Measurements from ENCODE around the gene CCDC30.
"Not testable (repeated sequence)": the region's sequence is repeated elsewhere in the genome, so short reads cannot be mapped to it uniquely, and the experiment has no call there.

Gene CCDC30

GRCh38 chr1:42504535-42505128, 41.5 kb downstream of the CCDC30 start:
- intact Hi-C loops (cut with DNase I): no loop called here
- DNase-seq: no peak

GRCh38 chr1:42506576-42506975, 43.5 kb downstream of the CCDC30 start:
- DNase-seq: no peak
- intact Hi-C loops (cut with DNase I): no loop called here

GRCh38 chr1:42511581-42512155, 48.6 kb downstream of the CCDC30 start:
- DNase-seq; intact Hi-C loops (cut with DNase I): not testable (repeated sequence)

GRCh38 chr1:42518908-42519307, 55.8 kb downstream of the CCDC30 start:
- no peak for DNase-seq
- intact Hi-C loops (cut with DNase I): no loop called here

- DNase-seq: no peak
- intact Hi-C loops (cut with DNase I): no loop called here
Measured at GRCh38 chr1:42523171-42523570, 60.1 kb downstream of the CCDC30 start.

GRCh38 chr1:42524330-42524729, 61.2 kb downstream of the CCDC30 start:
- DNase-seq: no peak
- intact Hi-C loops (cut with DNase I): no loop called here

GRCh38 chr1:42529724-42530181, 66.7 kb downstream of the CCDC30 start:
- intact Hi-C loops (cut with DNase I): no loop called here
- no peak for DNase-seq

- DNase-seq: no peak
- intact Hi-C loops (cut with DNase I): no loop called here
Measured at GRCh38 chr1:42531043-42531442, 68.0 kb downstream of the CCDC30 start.

- DNase-seq: no peak
- intact Hi-C loops (cut with DNase I): no loop called here
Measured at GRCh38 chr1:42533101-42533863, 70.2 kb downstream of the CCDC30 start.

GRCh38 chr1:42541104-42541503, 78.0 kb downstream of the CCDC30 start:
- no peak for DNase-seq
- intact Hi-C loops (cut with DNase I): no loop called here

- DNase-seq: no peak
- intact Hi-C loops (cut with DNase I): no loop called here
Measured at GRCh38 chr1:42551180-42551579, 88.1 kb downstream of the CCDC30 start.

- intact Hi-C loops (cut with DNase I): no loop called here
- DNase-seq: no peak
Measured at GRCh38 chr1:42551590-42551989, 88.5 kb downstream of the CCDC30 start.

GRCh38 chr1:42552636-42553035, 89.5 kb downstream of the CCDC30 start:
- intact Hi-C loops (cut with DNase I): no loop called here
- no peak for DNase-seq

- no peak for DNase-seq
- intact Hi-C loops (cut with DNase I): no loop called here
Measured at GRCh38 chr1:42557230-42557851, 94.3 kb downstream of the CCDC30 start.

- intact Hi-C loops (cut with DNase I): no loop called here
- DNase-seq: no peak
Measured at GRCh38 chr1:42567038-42567437, 104.0 kb downstream of the CCDC30 start.

GRCh38 chr1:42576935-42577334, 113.8 kb downstream of the CCDC30 start:
- intact Hi-C loops (cut with DNase I): no loop called here
- no peak for DNase-seq

- intact Hi-C loops (cut with DNase I): loop anchor here (10.0 kb wide), 1 partner anchor 159 kb away; the partner anchor contains the start of gene CLDN19
- DNase-seq: no peak
Measured at GRCh38 chr1:42586016-42586415, 122.9 kb downstream of the CCDC30 start.

GRCh38 chr1:42587753-42588152, 124.7 kb downstream of the CCDC30 start:
- DNase-seq: no peak
- intact Hi-C loops (cut with DNase I): loop anchor here (10.0 kb wide), 1 partner anchor 157 kb away; the partner anchor contains the start of gene CLDN19

GRCh38 chr1:42592811-42593210, 129.7 kb downstream of the CCDC30 start:
- DNase-seq: no peak
- intact Hi-C loops (cut with DNase I): no loop called here

GRCh38 chr1:42593486-42594100, 130.5 kb downstream of the CCDC30 start:
- intact Hi-C loops (cut with DNase I): no loop called here

More at GRCh38 chr1:42593486-42594100, 130.5 kb downstream of the CCDC30 start:
- DNase-seq: no peak
